H1 (cell line): Measurements from ENCODE around the gene VAPB. TPM values are rescaled to one million over a fixed set of nuclear protein-coding genes. Genes with fewer than 3 reads are reported as not detected.

Experiments used
- CTCF ChIA-PET: fragments of 300-600 bp; sonication (Branson Sonifier 250); formaldehyde crosslinking; loops from one replicate; lab custom pipeline; 2021; ENCODE audit not compliant: partially characterized antibody; lab: Charles Lee
- POLR2A ChIA-PET: fragments of 300-600 bp; sonication (Branson Sonifier 250); formaldehyde crosslinking; loops from one replicate; lab custom pipeline; 2021; ENCODE audit warnings: inconsistent platforms; ENCODE audit not compliant: partially characterized antibody; lab: Charles Lee
- DNase-seq, 2 experiments: peaks; one replicate each; pipeline versions ENCODE4 v3.0.0 to v3.0.0-alpha.2; 2010 to 2022; ENCODE audit warnings: low spot score in 2 of 2, low read depth in 1 of 2, mixed read lengths in 1 of 2
- FAIRE-seq: peaks from 2 replicates; lab custom pipeline; 2011; peaks lifted over from hg19 to GRCh38; lab: Jason Lieb, UNC
- H2AFZ ChIP-seq: 2 replicates; pipeline ENCODE4 v1.8.1; 2012; ENCODE audit warnings: low read length, inconsistent platforms
- H2AK5ac ChIP-seq: 2 replicates; pipeline ENCODE4 v1.6.1; 2013; ENCODE audit warnings: low read depth, low read length
- H2BK120ac ChIP-seq: replicated peaks from 2 replicates; pipeline ENCODE3; 2013; ENCODE audit warnings: low read depth, low read length, inconsistent platforms
- H2BK12ac ChIP-seq: 2 replicates; pipeline ENCODE4 v1.6.1; 2013; ENCODE audit warnings: low read depth, low read length
- H2BK15ac ChIP-seq: 2 replicates; pipeline ENCODE4 v1.6.1; 2013; ENCODE audit warnings: low read length
- H2BK20ac ChIP-seq: 2 replicates; pipeline ENCODE4 v1.6.1; 2013; ENCODE audit warnings: low read length
- H2BK5ac ChIP-seq: 2 replicates; pipeline ENCODE4 v1.6.1; 2013; ENCODE audit warnings: low read depth, low read length
- H3K14ac ChIP-seq: 2 replicates; pipeline ENCODE4 v1.6.1; 2013; ENCODE audit warnings: inconsistent platforms; ENCODE audit not compliant: insufficient read length
- H3K18ac ChIP-seq: 2 replicates; pipeline ENCODE4 v1.6.1; 2013; ENCODE audit warnings: low read length; ENCODE audit errors: extremely low read depth
- H3K23ac ChIP-seq: 2 replicates; pipeline ENCODE4 v1.6.1; 2013; ENCODE audit warnings: inconsistent platforms; ENCODE audit not compliant: insufficient read length
- H3K23me2 ChIP-seq: 2 replicates; pipeline ENCODE4 v1.6.1; 2013; ENCODE audit warnings: low read depth, low read length
- H3K27ac ChIP-seq: 2 replicates; pipeline ENCODE4 v1.6.1; 2011; ENCODE audit warnings: low read depth, low read length, inconsistent platforms
- H3K27me3 ChIP-seq, 4 experiments: replicated peaks in 1 of 4; 1 replicate in 1 of 4; 2 replicates in 3 of 4; pipeline versions ENCODE4 v1.6.1 to v1.8.1; 2011 to 2013; ENCODE audit warnings: low read length in 3 of 4, mild to moderate bottlenecking in 3 of 4, inconsistent platforms in 2 of 4, mixed read lengths in 2 of 4, moderate library complexity in 1 of 4; ENCODE audit not compliant: control insufficient read depth in 3 of 4, insufficient read depth in 3 of 4; ENCODE audit errors: extremely low read depth in 1 of 4
- H3K36me3 ChIP-seq, 4 experiments: 2 replicates each; pipeline versions ENCODE4 v1.6.1 to v1.8.1; 2011 to 2013; ENCODE audit warnings: mild to moderate bottlenecking in 4 of 4, low read length in 3 of 4, moderate library complexity in 2 of 4, control low read depth in 1 of 4, inconsistent platforms in 1 of 4; ENCODE audit not compliant: insufficient read depth in 4 of 4, control insufficient read depth in 2 of 4
- H3K4ac ChIP-seq: replicated peaks from 2 replicates; pipeline ENCODE3; 2013; ENCODE audit warnings: low read length, low read depth, mixed read lengths, inconsistent platforms; ENCODE audit not compliant: insufficient read length
- H3K4me1 ChIP-seq, 4 experiments: replicated peaks in 1 of 4; 1 replicate in 1 of 4; 2 replicates in 3 of 4; pipeline versions ENCODE4 v1.6.1 to v1.8.1; 2011 to 2013; ENCODE audit warnings: low read length in 3 of 4, inconsistent platforms in 2 of 4, mixed read lengths in 1 of 4; ENCODE audit not compliant: insufficient read depth in 4 of 4, control insufficient read depth in 3 of 4
- H3K4me2 ChIP-seq, 2 experiments: 2 replicates each; pipeline versions ENCODE4 v1.6.1 to v1.8.1; 2011 to 2013; ENCODE audit warnings: low read depth in 2 of 2, low read length in 2 of 2, control low read depth in 1 of 2, inconsistent platforms in 1 of 2, mild to moderate bottlenecking in 1 of 2; ENCODE audit not compliant: insufficient read depth in 1 of 2
- H3K4me3 ChIP-seq, 4 experiments: fragments of 200-600, 300-600 bp in 1 of 4; sonication (generic), shearing (Covaris generic), sonication (Bioruptor Twin) in 1 of 4; 2 replicates each; pipeline versions ENCODE4 v1.5.1 to v1.8.1; 2011 to 2016; ENCODE audit warnings: low read length in 4 of 4, low read depth in 3 of 4, control low read depth in 2 of 4, inconsistent platforms in 2 of 4, mild to moderate bottlenecking in 2 of 4, mixed read lengths in 1 of 4, moderate library complexity in 1 of 4; ENCODE audit not compliant: insufficient read depth in 2 of 4; ENCODE audit errors: extremely low read depth in 1 of 4
- H3K56ac ChIP-seq: replicated peaks from 2 replicates; pipeline ENCODE3; 2013; ENCODE audit warnings: low read depth, mild to moderate bottlenecking, mixed read lengths, low read length, inconsistent platforms; ENCODE audit not compliant: insufficient read length
- H3K79me1 ChIP-seq: 2 replicates; pipeline ENCODE4 v1.6.1; 2013; ENCODE audit warnings: low read depth, low read length, control low read depth
- H3K79me2 ChIP-seq, 2 experiments: 2 replicates each; pipeline versions ENCODE4 v1.6.1 to v1.8.1; 2012 to 2013; ENCODE audit warnings: low read length in 2 of 2, mild to moderate bottlenecking in 2 of 2, inconsistent platforms in 1 of 2; ENCODE audit not compliant: insufficient read depth in 2 of 2, control insufficient read depth in 1 of 2
- H3K9ac ChIP-seq, 4 experiments: replicated peaks in 1 of 4; 1 replicate in 1 of 4; 2 replicates in 3 of 4; pipeline versions ENCODE4 v1.6.1 to v1.8.1; 2011 to 2013; ENCODE audit warnings: low read depth in 3 of 4, low read length in 3 of 4, control low read depth in 2 of 4, mild to moderate bottlenecking in 2 of 4, moderate library complexity in 2 of 4, inconsistent platforms in 1 of 4; ENCODE audit errors: extremely low read depth in 1 of 4
- H3K9me3 ChIP-seq, 2 experiments: 2 replicates each; pipeline versions ENCODE4 v1.6.1 to v1.8.1; 2012 to 2013; ENCODE audit warnings: mild to moderate bottlenecking in 2 of 2, moderate library complexity in 2 of 2, control low read depth in 1 of 2, inconsistent platforms in 1 of 2, low read depth in 1 of 2, low read length in 1 of 2, mixed read lengths in 1 of 2; ENCODE audit not compliant: insufficient read depth in 2 of 2
- H4K20me1 ChIP-seq, 2 experiments: replicated peaks in 1 of 2; 2 replicates each; pipeline versions ENCODE3 to v1.8.1; 2011 to 2013; ENCODE audit warnings: inconsistent platforms in 2 of 2, low read length in 2 of 2, mild to moderate bottlenecking in 1 of 2; ENCODE audit not compliant: insufficient read depth in 2 of 2, control insufficient read depth in 1 of 2
- H4K5ac ChIP-seq: 2 replicates; pipeline ENCODE4 v1.6.1; 2013; ENCODE audit warnings: low read length, low read depth, mixed read lengths, inconsistent platforms; ENCODE audit not compliant: insufficient read length
- H4K8ac ChIP-seq: 2 replicates; pipeline ENCODE4 v1.8.0; 2013; ENCODE audit warnings: mild to moderate bottlenecking, moderate library complexity, low read length, inconsistent platforms; ENCODE audit not compliant: insufficient read depth; ENCODE audit errors: extremely low read depth
- H4K91ac ChIP-seq: replicated peaks from 2 replicates; pipeline ENCODE3; 2013; ENCODE audit warnings: low read length, mixed read lengths, inconsistent platforms; ENCODE audit not compliant: insufficient read length
- BCL11A ChIP-seq, 2 experiments: IDR thresholded peaks; one replicate each; pipeline ENCODE4 v1.6.1; 2011; ENCODE audit warnings: low read depth in 2 of 2, low read length in 2 of 2, mild to moderate bottlenecking in 2 of 2
- KDM4A ChIP-seq: IDR thresholded peaks from one replicate; pipeline ENCODE4 v1.7.1; 2012; ENCODE audit warnings: low read depth, mild to moderate bottlenecking, moderate library complexity, low read length, inconsistent platforms; ENCODE audit not compliant: severe bottlenecking
- RAD21 ChIP-seq, 2 experiments: IDR thresholded peaks in 1 of 2; conservative IDR thresholded peaks in 1 of 2; 2 replicates each; pipeline ENCODE4 v1.6.1; 2011; ENCODE audit warnings: low read depth in 2 of 2, low read length in 2 of 2, improper control_type of control experiment in 1 of 2, inconsistent platforms in 1 of 2, mild to moderate bottlenecking in 1 of 2, moderate library complexity in 1 of 2
- WGBS, 2 experiments: shearing (Covaris generic) in 1 of 2; methylation state at CpG; one replicate each; pipeline versions ENCODE4 v1.1.6 to v1.1.7; 2013 to 2015; ENCODE audit warnings: low lambda C conversion rate in 2 of 2, mixed read lengths in 2 of 2, inconsistent platforms in 1 of 2, low coverage in 1 of 2, missing lambda C conversion rate in 1 of 2; ENCODE audit not compliant: insufficient replicate concordance in 2 of 2, insufficient coverage in 1 of 2, insufficient read length in 1 of 2; ENCODE audit errors: extremely low coverage in 1 of 2, missing lambda C conversion rate in 1 of 2; 5-methylcytosine and 5-hydroxymethylcytosine counted together
- polyA plus RNA-seq, 7 experiments: library from polyadenylated mRNA; depleted of rRNA in 3 of 7; stranded (reverse) in 5 of 7; unstranded in 2 of 7; fragments of >200 nt in 5 of 7; fragments of 200-250 nt in 2 of 7; gene quantifications; 1 replicate in 5 of 7; 2 replicates in 1 of 7; 4 replicates in 1 of 7; pipeline versions ENCODE4 v1.2.1 to v1.2.3, GENCODE V29; 2011 to 2013; ENCODE audit warnings: missing spikeins in 2 of 7, mixed read lengths in 2 of 7
- total RNA-seq: library from RNA; stranded (reverse); fragmentation: NEBNext Ultra II Directional; extraction: Animal tissue kit (Norgen Biotek cat#: 25700); gene quantifications from 2 replicates; pipeline ENCODE4 v1.2.1, GENCODE V29; 2021

VAPB gene
- total and polyA plus RNA-seq, 2 of the 8 experiments (the other 6 are each of a cell fraction or from before 2014, with no cell fraction given): 24.4 to 62.8 TPM

DNA sequence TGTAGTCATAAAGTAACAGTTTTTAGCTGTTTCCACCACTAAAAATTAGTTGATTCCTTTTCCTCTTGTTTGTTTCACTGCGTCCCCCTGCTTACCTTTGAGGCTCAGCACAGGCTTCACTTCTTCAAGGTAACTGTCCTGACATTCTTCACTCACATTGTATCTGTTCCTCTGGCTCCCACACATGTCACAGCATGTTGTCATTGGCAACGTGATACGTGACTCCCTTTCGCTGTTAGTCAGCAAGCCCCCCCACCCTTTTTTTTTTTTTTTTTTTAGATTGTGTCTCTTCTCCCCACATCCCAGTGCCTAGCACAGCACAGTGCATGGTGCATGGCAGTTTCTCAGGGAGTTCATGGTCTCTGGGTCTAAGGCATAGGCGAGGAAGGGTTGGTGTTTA, 13.3 kb downstream of the VAPB start:
- Histone ChIP-seq H3K4me3 (no peak overlapping the region), H2BK5ac (no peak overlapping the region), H3K79me1 (peaks cover 11% of the 10 kb centered on the region), H3K9ac (no peak overlapping the region), H2BK12ac (no peak overlapping the region), H2AFZ (no peak overlapping the region), H4K8ac (no peak overlapping the region), H3K4me1 (peaks cover 0 to 3% (median 2%) of the 10 kb centered on the region in 4 experiments; a peak in 1 of 7 replicates), H3K18ac (no peak overlapping the region), H3K4me2 (no peak overlapping the region), H4K5ac (no peak overlapping the region), H2AK5ac (no peak overlapping the region), H3K56ac (no peak overlapping the region), H3K27ac (no peak overlapping the region), H3K9me3 (no peaks in the 10 kb centered on the region), H4K20me1 (peaks cover 2 to 7% of the 10 kb centered on the region in 2 experiments), H2BK20ac (no peak overlapping the region), H4K91ac (peak overlapping the region; percentile 13), H3K23ac (no peak overlapping the region), H3K79me2 (peaks cover 19 to 99% of the 10 kb centered on the region in 2 experiments), H3K4ac (no peak overlapping the region), H2BK15ac (no peak overlapping the region), H3K27me3 (no peaks in the 10 kb centered on the region), H2BK120ac (no peak overlapping the region), H3K36me3 (no peaks in the 10 kb centered on the region), H3K14ac (no peak overlapping the region), H3K23me2 (no peaks in the 10 kb centered on the region; the same call in 1 of the 2 replicates)
- no peak for FAIRE-seq
- no peak for DNase-seq
- no peak for TF ChIP-seq RAD21 (IDR thresholded peaks at IDR 0.05 in 1 of 2, conservative IDR thresholded peaks at IDR 0.05 in 1 of 2; ENCODE audit: low read depth in 2 of 2, low read length in 2 of 2)
- TF ChIP-seq KDM4A: no peak
- TF ChIP-seq BCL11A (IDR thresholded peaks at IDR 0.05; ENCODE audit: low read depth in 2 of 2, low read length in 2 of 2): no peak
- CTCF ChIA-PET: interaction anchor here (1.0 to 1.6 kb wide), 3 partner anchors 9 to 46 kb away, joined by 3 to 4 read pairs (median 3); no protein-coding TSS in a partner anchor
- 81% methylated on average over 5 of the region's 5 CpGs; no CpG with 5 or more reads in 1 of the 2 experiments for WGBS, 2 experiments
- POLR2A ChIA-PET: no interaction called here
